Hematopoietic multipotent progenitor cell treated with erythropoietin and hydrocortisone succinate and interleukin-3 and kit ligand, for 4 days (in vitro differentiated cells): ENCODE measurements around the gene SNAP29.
"Not testable (repeated sequence)": the region's sequence is repeated elsewhere in the genome, so short reads cannot be mapped to it uniquely, and the experiment has no call there.

Source experiments
- DNase-seq: peaks from one replicate; pipeline ENCODE4 v3.0.0-alpha.2; 2015

Gene SNAP29

GRCh38 chr22:20858615-20859416, at the start of gene SNAP29, which contains the start of gene PI4KA:
Gene SNAP29, plus strand, starts transcription at chr22:20859007. Its CDS starts 104 bp downstream, at chr22:20859111.
Gene PI4KA, minus strand, starts transcription at chr22:20858811. Its CDS starts 86 bp downstream, at chr22:20858725.
- DNase-seq: peak; percentile 99

DNA sequence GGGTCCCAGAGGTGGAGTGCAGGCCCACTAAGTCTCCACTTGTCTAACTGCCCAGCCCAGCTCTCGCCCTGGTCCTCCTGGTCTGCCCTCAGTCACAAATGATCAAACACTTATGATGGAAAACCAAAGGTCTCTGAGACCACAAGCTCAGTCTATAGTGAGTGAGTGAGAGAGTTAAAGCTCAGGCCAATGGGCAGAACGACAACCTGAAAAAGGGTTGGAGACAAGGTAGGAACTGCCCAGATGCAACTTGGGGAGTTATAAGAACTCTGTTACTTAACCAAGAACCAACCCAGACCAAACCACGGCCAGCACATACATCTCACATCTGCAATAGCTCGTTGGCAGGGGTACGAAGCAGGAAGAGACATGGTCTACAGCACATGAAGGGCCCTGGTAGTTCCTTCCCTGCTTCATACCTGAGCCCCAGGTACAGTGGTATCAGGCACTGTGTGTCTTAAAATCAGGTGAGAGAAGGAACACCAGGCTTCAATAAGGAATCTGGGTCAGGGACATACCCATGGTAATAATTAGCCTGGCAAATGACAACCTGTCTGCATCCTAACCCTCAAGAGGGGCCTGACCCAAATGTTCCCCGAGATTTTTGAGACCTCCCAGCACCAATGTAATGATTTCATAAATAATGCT, 49.1 kb upstream of the SNAP29 start:
- DNase-seq: no peak

DNA sequence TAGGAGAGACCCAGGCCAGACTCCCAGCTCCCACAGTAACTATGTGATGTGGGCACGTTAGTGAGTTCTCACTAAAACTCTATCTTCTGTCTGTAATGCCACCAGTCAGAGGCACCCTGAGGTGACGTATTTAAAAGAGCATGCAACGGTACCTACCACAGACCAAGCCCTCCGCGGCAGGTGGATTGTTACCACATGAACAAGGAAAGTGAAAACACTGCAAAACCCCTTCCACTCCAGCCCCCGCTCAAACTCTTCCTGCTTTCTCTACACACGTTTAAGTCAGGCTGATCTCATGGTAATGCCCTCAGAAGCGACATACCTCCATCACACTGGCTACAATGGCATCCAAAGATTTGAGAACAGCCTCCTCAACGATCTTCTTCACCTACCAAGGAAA, 48.2 kb upstream of the SNAP29 start:
- DNase-seq: no peak

DNA sequence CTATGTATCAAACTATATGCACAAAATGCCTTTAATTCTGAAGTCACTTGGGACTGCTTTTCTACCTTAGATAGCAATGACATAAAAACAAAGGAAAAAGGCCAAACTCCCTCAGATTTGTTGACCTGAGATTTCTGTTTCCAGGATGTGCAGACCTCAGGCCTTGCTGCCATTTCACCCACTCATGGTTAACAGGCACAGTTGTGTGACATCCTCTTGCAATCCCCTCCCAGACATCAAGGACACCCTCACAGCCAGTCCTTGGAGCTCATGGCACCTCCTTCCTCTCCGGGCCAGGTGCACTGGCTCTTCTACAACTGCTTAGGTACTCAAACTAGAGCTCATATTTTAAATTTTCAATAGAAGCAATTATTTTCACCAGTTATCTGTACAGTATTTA, 47.6 kb upstream of the SNAP29 start:
- DNase-seq: no peak

- DNase-seq: no peak
Measured at GRCh38 chr22:20811971-20812660, 46.7 kb upstream of the SNAP29 start.

DNA sequence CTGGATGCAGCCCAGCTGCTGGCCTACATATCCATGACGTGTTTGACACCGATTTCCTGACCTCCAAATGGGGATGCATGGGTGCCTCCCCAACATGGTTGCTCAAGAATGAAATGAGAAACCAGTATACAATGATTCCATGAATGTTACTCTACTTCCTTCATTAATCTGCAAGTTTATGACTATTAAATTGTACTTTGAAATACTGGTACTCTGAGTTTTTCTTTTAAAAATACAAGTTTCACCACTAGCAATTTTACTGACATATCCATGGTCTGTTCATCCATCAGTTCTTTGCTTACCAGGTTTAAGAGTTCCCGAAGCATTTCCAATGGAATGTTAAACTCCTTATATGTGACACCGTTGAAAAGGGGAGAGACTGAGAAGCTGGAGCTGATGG, 45.8 kb upstream of the SNAP29 start:
- DNase-seq: no peak

DNA sequence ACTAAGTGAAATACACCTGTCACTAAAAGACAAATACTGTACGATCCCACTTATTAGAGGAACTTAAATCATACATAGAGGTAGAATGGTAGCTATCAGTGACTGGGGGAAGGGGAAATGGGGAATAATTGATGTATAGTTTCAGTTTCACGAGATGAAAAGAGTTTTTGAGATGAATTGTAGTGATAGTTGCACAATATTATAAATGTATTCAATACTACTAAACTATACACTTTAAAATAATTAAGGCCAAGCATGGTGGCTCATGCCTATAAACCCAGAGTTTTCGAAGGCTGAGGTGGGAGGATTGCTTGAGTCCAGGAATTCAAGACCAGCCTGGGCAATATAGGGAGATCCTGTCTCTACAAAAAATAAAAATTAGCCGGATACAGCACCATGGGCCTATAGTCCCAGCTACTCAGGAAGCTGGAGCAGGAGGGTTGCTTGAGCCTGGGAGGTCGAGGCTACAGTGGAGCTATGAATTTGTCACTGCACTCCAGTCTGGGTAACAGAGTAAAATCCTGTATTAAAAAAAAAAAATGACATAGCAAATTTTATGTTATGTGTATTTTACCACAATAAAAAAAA, 44.5 kb upstream of the SNAP29 start:
- DNase-seq: no peak

DNA sequence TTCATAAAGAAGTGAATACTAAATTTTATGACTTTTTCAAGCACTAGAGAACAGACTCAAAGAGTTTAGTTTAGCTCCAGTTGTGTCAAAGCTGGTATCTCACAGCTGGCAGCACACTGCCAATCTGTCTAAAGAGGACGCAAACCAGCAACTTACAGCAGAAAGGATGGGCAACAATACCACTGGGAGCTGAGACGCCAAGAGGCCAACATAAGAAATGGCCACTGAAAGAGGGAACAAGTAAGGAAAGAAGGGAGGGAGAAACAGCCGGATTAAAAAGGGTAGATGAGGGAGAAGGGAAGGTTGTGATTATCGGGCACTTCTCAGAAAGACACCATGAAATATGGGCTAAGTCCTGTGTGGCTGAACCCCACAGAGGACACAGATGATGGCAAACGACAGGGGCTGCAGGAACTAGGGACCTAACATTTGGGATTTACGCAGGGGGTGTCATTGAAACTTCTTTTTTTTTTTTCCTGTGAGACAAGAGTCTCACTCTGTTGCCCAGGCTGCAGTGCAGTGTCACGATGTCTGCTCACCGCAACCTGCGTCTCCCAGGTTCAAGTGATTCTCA, 43.2 kb upstream of the SNAP29 start:
- DNase-seq: no peak

DNA sequence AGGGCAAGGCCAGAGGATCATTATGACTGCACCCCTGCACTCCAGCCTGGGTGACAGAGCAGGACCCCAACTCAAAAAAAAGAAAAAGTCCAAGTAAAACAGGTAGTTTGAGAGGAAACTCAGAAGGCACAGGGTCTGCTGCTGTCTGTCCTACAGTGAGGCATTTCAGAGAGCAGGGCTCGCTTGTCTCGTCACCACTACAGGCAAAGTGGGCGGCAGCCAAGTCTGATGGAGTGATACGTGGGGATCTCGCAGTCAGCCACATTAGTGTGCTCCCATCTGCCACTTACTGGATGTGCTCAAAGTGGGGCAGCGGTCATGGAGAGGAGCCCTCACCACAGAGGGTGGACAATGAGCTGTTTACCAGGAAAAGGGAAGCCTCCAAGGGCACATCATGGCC, 42.2 kb upstream of the SNAP29 start:
- DNase-seq: no peak

DNA sequence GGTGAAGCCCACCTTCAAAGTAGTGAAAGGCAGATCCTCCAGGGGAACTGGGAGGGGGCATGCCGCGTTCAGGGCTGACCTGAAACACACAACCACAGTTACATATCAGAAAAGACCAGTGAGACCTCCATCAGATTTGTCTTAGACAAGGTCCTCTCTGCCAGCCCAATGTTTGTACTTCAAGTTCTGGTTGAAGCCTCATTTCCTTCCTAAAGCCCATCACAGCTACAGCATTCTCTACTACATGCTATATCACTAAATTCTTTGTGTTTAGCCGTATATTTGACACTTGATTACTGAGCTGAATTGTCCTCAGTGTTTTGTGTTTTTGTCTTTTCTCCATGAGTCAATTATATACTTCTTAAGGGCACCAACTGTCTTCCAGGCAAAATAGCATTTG, 40.3 kb upstream of the SNAP29 start:
- no peak for DNase-seq

- DNase-seq: no peak
Measured at GRCh38 chr22:20819471-20819870, 39.3 kb upstream of the SNAP29 start.

GRCh38 chr22:20821717-20822239, 37.0 kb upstream of the SNAP29 start:
- DNase-seq: not testable (repeated sequence)

DNA sequence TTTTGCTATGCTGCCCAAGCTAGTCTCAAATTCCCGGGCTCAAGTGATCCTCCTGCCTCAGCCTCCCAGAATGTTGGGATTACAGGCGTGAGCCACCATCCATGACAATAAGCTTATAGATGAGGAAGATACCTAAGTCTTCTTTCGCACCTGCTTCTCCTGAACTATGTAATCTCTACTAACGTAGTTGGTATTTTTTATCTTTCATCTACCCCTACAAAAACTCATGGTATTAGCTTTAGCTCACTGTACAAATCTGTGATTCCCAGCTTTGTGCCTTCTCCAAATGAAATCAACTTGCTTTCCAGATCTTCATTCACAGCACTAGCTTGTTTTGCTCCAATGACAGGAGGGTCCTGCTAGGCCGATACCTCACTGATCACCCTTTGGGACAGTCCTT, 36.6 kb upstream of the SNAP29 start:
- no peak for DNase-seq

DNA sequence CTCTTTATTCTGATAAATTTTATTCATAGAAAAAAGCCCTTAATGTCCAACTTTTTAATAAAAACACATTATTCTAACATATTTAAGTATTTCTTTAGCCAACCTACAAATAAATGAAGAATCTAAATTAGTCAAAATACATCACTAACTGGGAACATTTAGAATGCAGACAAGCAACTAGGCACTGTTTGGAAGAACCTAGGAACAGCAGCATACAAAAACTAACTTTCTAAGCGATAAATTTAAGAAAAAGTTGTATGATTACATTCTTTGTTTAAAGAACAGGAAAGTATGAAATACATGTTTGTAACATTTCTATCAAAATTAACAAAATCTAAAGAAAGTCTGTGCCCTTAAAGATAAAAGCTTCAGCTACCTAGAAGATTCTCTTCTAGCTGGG, 35.5 kb upstream of the SNAP29 start:
- no peak for DNase-seq

DNA sequence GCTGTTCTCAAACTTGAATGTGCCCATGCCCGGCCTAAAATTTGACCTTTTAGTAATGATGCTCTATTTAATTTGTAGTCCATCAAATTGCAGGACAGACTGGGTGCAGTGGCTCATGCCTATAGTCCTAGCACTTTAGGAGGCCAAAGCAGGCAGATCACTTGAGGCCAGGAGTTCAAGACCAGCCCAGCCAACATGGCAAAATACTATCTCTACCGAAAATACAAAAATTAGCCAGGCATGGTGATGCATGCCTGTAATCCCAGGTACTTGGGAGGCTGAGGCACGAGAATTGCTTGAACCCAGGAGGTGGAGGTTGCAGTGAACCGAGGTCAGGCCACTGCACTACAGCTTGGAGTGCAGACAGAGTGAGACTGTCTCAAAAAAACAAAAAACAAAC, 33.6 kb upstream of the SNAP29 start:
- DNase-seq: not testable (repeated sequence)

GRCh38 chr22:20825624-20826023, 33.2 kb upstream of the SNAP29 start:
- no peak for DNase-seq

DNA sequence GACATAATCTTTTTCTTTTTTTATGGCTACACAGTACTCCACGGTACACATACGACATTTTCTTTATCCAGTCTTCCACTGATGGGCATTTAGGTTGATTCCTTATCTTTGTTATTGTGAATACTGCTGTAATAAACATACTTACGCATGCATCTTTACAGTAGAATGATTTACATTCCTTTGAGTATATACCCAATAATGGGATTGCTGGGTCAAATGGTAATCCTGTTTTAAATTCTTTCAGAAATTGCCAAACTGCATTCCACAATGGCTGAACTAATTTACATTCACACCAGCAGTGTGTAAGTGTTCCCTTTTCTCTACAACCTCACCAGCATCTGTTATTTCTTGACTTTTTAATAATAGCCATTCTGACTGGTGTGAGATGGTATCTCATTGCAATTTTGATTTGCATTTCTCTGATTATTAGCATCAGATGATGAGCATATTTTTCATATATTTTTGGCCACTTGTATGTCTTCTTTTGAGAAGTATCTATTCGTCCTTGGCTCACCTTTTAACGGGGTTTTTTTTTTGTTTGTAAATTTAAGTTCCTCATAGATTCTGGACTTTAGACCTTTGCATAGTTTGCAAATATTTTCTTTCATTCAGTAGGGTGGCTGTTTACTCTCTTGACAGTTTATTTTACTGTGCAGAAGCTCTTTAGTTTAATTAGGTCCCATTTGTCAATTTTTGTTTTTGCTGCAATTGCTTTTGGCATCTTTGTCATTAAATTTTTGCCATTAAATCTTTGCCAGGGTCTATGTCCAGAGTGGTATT, 32.2 kb upstream of the SNAP29 start:
- DNase-seq: not testable (repeated sequence)

- peak; percentile 81 for DNase-seq
Measured at GRCh38 chr22:20829491-20830134, 29.2 kb upstream of the SNAP29 start.

DNA sequence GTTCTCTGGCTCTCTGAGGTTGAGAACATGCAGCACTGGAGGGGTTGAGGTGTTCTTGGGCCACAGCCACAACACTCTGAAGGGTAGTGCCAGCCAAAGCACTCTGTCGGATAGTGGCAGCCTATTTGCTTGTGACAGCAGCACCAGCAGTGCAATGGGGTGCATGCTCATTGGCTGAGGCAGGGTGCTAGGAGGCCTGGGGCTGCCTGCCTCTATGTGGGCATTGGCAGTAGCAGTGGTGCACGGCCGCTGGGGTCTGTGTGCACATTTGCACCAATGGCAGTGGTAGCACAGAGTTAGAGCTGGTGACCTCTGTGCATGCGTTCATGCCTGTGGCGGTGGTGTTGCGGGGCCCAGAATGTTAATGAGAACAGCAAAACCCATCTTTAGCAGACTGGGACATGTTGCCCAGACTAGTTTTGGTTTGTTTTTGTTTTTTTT, 25.6 kb upstream of the SNAP29 start:
- no peak for DNase-seq

- DNase-seq: no peak
Measured at GRCh38 chr22:20834206-20834605, 24.6 kb upstream of the SNAP29 start.

DNA sequence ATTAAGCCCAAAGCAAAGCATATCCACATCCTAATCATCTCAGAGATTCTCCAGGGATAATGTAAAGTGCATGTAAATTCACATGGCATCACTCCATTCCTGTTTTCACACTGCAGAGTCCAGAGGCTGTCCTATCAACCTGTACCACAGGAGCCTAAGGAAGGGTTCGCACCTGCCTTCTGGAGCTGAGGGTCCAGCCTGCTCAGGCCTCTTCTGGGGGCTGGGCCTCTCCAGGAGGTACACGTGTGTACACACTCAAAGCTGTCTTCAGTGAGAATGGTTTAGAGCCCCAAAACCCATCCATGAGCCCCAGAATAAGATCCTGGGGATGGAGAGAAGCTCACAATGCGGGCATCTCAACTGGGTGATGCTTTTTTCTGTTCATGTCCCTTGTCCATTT, 24.1 kb upstream of the SNAP29 start:
- no peak for DNase-seq
